Tibial nerve (tissue), 4 donors: Measurements from ENCODE around the gene FAAP24. TPM values are rescaled to one million over a fixed set of nuclear protein-coding genes. Genes with fewer than 3 reads are reported as not detected.
"Not testable (repeated sequence)": the region's sequence is repeated elsewhere in the genome, so short reads cannot be mapped to it uniquely, and the experiment has no call there.

Experiments used
- DNase-seq, 2 donors: peaks; one replicate each; pipeline ENCODE4 v3.0.0-alpha.2; 2019; ENCODE audit warnings: low spot score in 2 of 2
- H3K27ac ChIP-seq, 4 donors: fragments of 200-600 bp; sonication (generic) in 3 of 4; one replicate each; pipeline ENCODE4 v1.5.1; 2017 to 2019; ENCODE audit warnings: mild to moderate bottlenecking in 1 of 4
- H3K27me3 ChIP-seq, 2 donors: fragments of 200-600 bp; sonication (generic) in 1 of 2; one replicate each; pipeline versions ENCODE4 v1.5.1 to v1.6.0; 2017 to 2019
- H3K36me3 ChIP-seq, 3 donors: fragments of 200-600 bp; sonication (generic); one replicate each; pipeline ENCODE4 v1.5.1; 2018 to 2019
- H3K4me1 ChIP-seq, 4 donors: fragments of 200-600 bp; sonication (generic) in 3 of 4; one replicate each; pipeline ENCODE4 v1.5.1; 2017 to 2019
- H3K4me3 ChIP-seq, 4 donors: fragments of 200-600 bp; sonication (generic) in 3 of 4; one replicate each; pipeline ENCODE4 v1.5.1; 2017 to 2019; ENCODE audit warnings: mild to moderate bottlenecking in 1 of 4, moderate library complexity in 1 of 4
- H3K9me3 ChIP-seq, 4 donors: fragments of 200-600 bp; sonication (generic) in 3 of 4; one replicate each; pipeline ENCODE4 v1.5.1; 2017 to 2019
- CTCF ChIP-seq, 5 experiments: fragments of 200-600 bp in 3 of 5; fragments of 450-650 bp in 2 of 5; sonication (generic) in 3 of 5; IDR thresholded peaks; one replicate each; pipeline ENCODE4 v1.5.1; 2016 to 2019; ENCODE audit warnings: antibody characterized with exemption in 5 of 5, mild to moderate bottlenecking in 3 of 5, moderate library complexity in 2 of 5
- EP300 ChIP-seq, 2 donors: sonication (generic); formaldehyde crosslinking; IDR thresholded peaks; one replicate each; pipeline ENCODE4 v1.6.1; 2017; ENCODE audit warnings: antibody characterized with exemption in 2 of 2, mild to moderate bottlenecking in 1 of 2
- POLR2A ChIP-seq, 2 donors: fragments of 450-650 bp; IDR thresholded peaks; one replicate each; pipeline ENCODE4 v1.6.1; 2017; ENCODE audit warnings: antibody characterized with exemption in 2 of 2, mild to moderate bottlenecking in 2 of 2, moderate library complexity in 2 of 2
- WGBS, 2 donors: methylation state at CpG; one replicate each; pipeline ENCODE4 v1.1.5; 2018; 5-methylcytosine and 5-hydroxymethylcytosine counted together
- total RNA-seq, 4 donors: library from RNA; depleted of rRNA; stranded (reverse); fragments of >200 nt; gene quantifications; one replicate each; pipeline ENCODE4 v1.1.0, GENCODE V29; 2016

Gene FAAP24
- total RNA-seq, 4 donors from 2014 or later: 0.90 to 5.3 (median 2.1) TPM; not detected in 1

GRCh38 chr19:32988724-32989123 is 16.7 kb downstream of the FAAP24 start:
- H3K9me3 ChIP-seq: no peaks in the 10 kb centered on the region
- H3K4me1 ChIP-seq: no peaks in the 10 kb centered on the region
- WGBS, 2 donors: 71 to 82% methylated on average over 5 of the region's 5 CpGs
- DNase-seq: no peak
- no peak for TF ChIP-seq EP300 (IDR thresholded peaks at IDR 0.05)
- TF ChIP-seq CTCF (IDR thresholded peaks at IDR 0.05): no peak
- no peak for TF ChIP-seq POLR2A (IDR thresholded peaks at IDR 0.05)
- H3K36me3 ChIP-seq: peaks cover 0 to 2% (median 0%) of the 10 kb centered on the region in 3 donors
- H3K27me3 ChIP-seq: no peaks in the 10 kb centered on the region
- no peak overlapping the region for H3K27ac ChIP-seq
- no peak overlapping the region for H3K4me3 ChIP-seq

- not testable (repeated sequence) for H3K9me3 ChIP-seq, DNase-seq, H3K4me3 ChIP-seq, H3K27me3 ChIP-seq, H3K4me1 ChIP-seq, H3K27ac ChIP-seq
- 92% methylated on average over 16 of the region's 17 CpGs; no CpG with 5 or more reads in 1 of the 2 donors for WGBS, 2 donors
- H3K36me3 ChIP-seq: peaks cover 0 to 16% (median 0%) of the 10 kb centered on the region in 3 donors
Measured at GRCh38 chr19:32995966-32996365, 23.9 kb downstream of the FAAP24 start.

GRCh38 chr19:32997061-32997464 is 25.0 kb downstream of the FAAP24 start:
- not testable (repeated sequence) for H3K9me3 ChIP-seq, H3K4me1 ChIP-seq, H3K27ac ChIP-seq, H3K4me3 ChIP-seq, DNase-seq, H3K27me3 ChIP-seq
- peaks cover 0 to 16% (median 0%) of the 10 kb centered on the region in 3 donors for H3K36me3 ChIP-seq
- WGBS, 2 donors: 77 to 86% methylated on average over 7 of the region's 7 CpGs

- Histone ChIP-seq H3K4me1 (no peaks in the 10 kb centered on the region), H3K27ac (no peak overlapping the region), H3K9me3 (no peaks in the 10 kb centered on the region), H3K36me3 (peaks cover 0 to 16% (median 0%) of the 10 kb centered on the region in 3 donors), H3K27me3 (no peaks in the 10 kb centered on the region), H3K4me3 (no peak overlapping the region)
- TF ChIP-seq POLR2A (IDR thresholded peaks at IDR 0.05) (no peak), EP300 (IDR thresholded peaks at IDR 0.05) (no peak), CTCF (IDR thresholded peaks at IDR 0.05) (no peak)
- DNase-seq: no peak
- WGBS, 2 donors: 91 to 96% methylated on average over 14 of the region's 14 CpGs
Measured at GRCh38 chr19:32997716-32998355, 25.8 kb downstream of the FAAP24 start.

GRCh38 chr19:32998722-32999121 is 26.7 kb downstream of the FAAP24 start:
- Histone ChIP-seq H3K4me3 (no peak overlapping the region), H3K27ac (no peak overlapping the region), H3K4me1 (no peaks in the 10 kb centered on the region), H3K9me3 (no peaks in the 10 kb centered on the region), H3K27me3 (no peaks in the 10 kb centered on the region), H3K36me3 (peaks cover 0 to 14% (median 0%) of the 10 kb centered on the region in 3 donors)
- DNase-seq: no peak
- no peak for TF ChIP-seq POLR2A (IDR thresholded peaks at IDR 0.05)
- TF ChIP-seq CTCF (IDR thresholded peaks at IDR 0.05): no peak
- TF ChIP-seq EP300 (IDR thresholded peaks at IDR 0.05): no peak
- WGBS, 2 donors: 78% methylated on average over 3 of the region's 3 CpGs

- Histone ChIP-seq H3K4me1 (no peaks in the 10 kb centered on the region), H3K36me3 (peaks cover 0 to 7% (median 0%) of the 10 kb centered on the region in 3 donors), H3K27me3 (no peaks in the 10 kb centered on the region), H3K4me3 (no peak overlapping the region), H3K27ac (no peak overlapping the region), H3K9me3 (no peaks in the 10 kb centered on the region)
- WGBS, 2 donors: 89 to 92% methylated on average over 8 of the region's 8 CpGs
- no peak for DNase-seq
- TF ChIP-seq EP300 (IDR thresholded peaks at IDR 0.05) (no peak), POLR2A (IDR thresholded peaks at IDR 0.05) (no peak), CTCF (IDR thresholded peaks at IDR 0.05) (no peak)
Measured at GRCh38 chr19:33000510-33000909, 28.5 kb downstream of the FAAP24 start.
